GM10248 (cell line): ENCODE data around the gene HMX3.
"Not testable (repeated sequence)": the region's sequence is repeated elsewhere in the genome, so short reads cannot be mapped to it uniquely, and the experiment has no call there.

Experiments used
- CTCF ChIA-PET: fragments of 300-600 bp; sonication (Branson Sonifier 250); formaldehyde crosslinking; extraction: SDS; loops from one replicate; lab custom pipeline; 2021; ENCODE audit warnings: antibody characterized with exemption; lab: Yijun Ruan, JAX
- POLR2A ChIA-PET: fragments of 350-650 bp; sonication (Branson Sonifier 250); formaldehyde crosslinking; extraction: SDS; loops from one replicate; lab custom pipeline; 2020; ENCODE audit warnings: antibody characterized with exemption; lab: Yijun Ruan, JAX
- DNase-seq: peaks from one replicate; pipeline ENCODE4 v3.0.0; 2012; ENCODE audit errors: extremely low spot score
- CTCF ChIP-seq: IDR thresholded peaks from 2 replicates; pipeline ENCODE4 v1.5.1; 2012; ENCODE audit warnings: mild to moderate bottlenecking, low read depth; ENCODE audit errors: extremely low read depth, missing control alignments, control extremely low read depth

HMX3 gene

GRCh38 chr10:123160311-123160980 lies 24.7 kb downstream of the HMX3 start:
- ChIA-PET CTCF (interaction anchor here (1.1 kb wide), 1 partner anchor 19 kb away, joined by 4 read pairs; no protein-coding TSS in a partner anchor), POLR2A (no interaction called here)
- TF ChIP-seq CTCF, result no peak
- no peak for DNase-seq

GRCh38 chr10:123164319-123164718 lies 28.5 kb downstream of the HMX3 start:
- ChIA-PET POLR2A (no interaction called here), CTCF (interaction anchor here (0.8 to 2.0 kb wide), 4 partner anchors 8 to 121 kb away, joined by 3 to 5 read pairs (median 3); partner anchors contain the start of gene BUB3)
- no peak for TF ChIP-seq CTCF
- no peak for DNase-seq

GRCh38 chr10:123165445-123166072 lies 29.8 kb downstream of the HMX3 start:
- CTCF ChIA-PET, result interaction anchor here (1.0 to 2.0 kb wide), 4 partner anchors 12 to 122 kb away, joined by 3 to 5 read pairs (median 4); partner anchors contain the start of gene BUB3
- no peak for DNase-seq
- POLR2A ChIA-PET, result interaction anchor here (1.4 kb wide), 1 partner anchor 9 kb away, joined by 3 read pairs; no protein-coding TSS in a partner anchor
- peak; percentile 11 for TF ChIP-seq CTCF

- DNase-seq, result no peak
- no peak for TF ChIP-seq CTCF
- ChIA-PET CTCF (interaction anchor here (1.3 to 2.0 kb wide), 3 partner anchors 17 to 123 kb away, joined by 3 to 5 read pairs (median 3); no protein-coding TSS in a partner anchor), POLR2A (no interaction called here)
Measured at GRCh38 chr10:123166618-123167017, 30.8 kb downstream of the HMX3 start.

GRCh38 chr10:123170961-123171360 lies 35.2 kb downstream of the HMX3 start:
- no peak for TF ChIP-seq CTCF
- POLR2A ChIA-PET, result no interaction called here
- CTCF ChIA-PET, result interaction anchor here (1.4 to 5.2 kb wide), 3 partner anchors 14 to 128 kb away, joined by 3 to 22 read pairs (median 3); no protein-coding TSS in a partner anchor

GRCh38 chr10:123171616-123172015 lies 35.8 kb downstream of the HMX3 start:
- CTCF ChIA-PET, result interaction anchor here (1.4 to 5.2 kb wide), 3 partner anchors 14 to 128 kb away, joined by 3 to 22 read pairs (median 3); no protein-coding TSS in a partner anchor

More at GRCh38 chr10:123170961-123171360, 35.2 kb downstream of the HMX3 start:
- DNase-seq, result no peak

More at GRCh38 chr10:123171616-123172015, 35.8 kb downstream of the HMX3 start:
- DNase-seq, result not testable (repeated sequence)
- POLR2A ChIA-PET, result interaction anchor here (1.7 kb wide), 1 partner anchor 18 kb away, joined by 4 read pairs; the partner anchor contains the start of gene BUB3
